IMR-90 (cell line): ENCODE results near the gene DDX27. TPM values are rescaled to one million over a fixed set of nuclear protein-coding genes. Genes with fewer than 3 reads are reported as not detected.

Experiments
- ATAC-seq: fragments of 200-7000 bp; cut with Tn5 transposase; 2 replicates; pipeline ENCODE4 v1.9.1; 2020; ENCODE audit warnings: low read depth, mild to moderate bottlenecking, moderate library complexity
- BruUV-seq: library from RNA; stranded (reverse); fragments of 400-500 nt; replicated peaks from 2 replicates; lab custom pipeline; 2021; lab: Mats Ljungman, UMichigan
- CTCF ChIA-PET: fragments of 300-600 bp; formaldehyde crosslinking; extraction: SDS; loops from one replicate; lab custom pipeline; 2021; ENCODE audit warnings: antibody characterized with exemption; lab: Yijun Ruan, JAX
- POLR2A ChIA-PET: fragments of 300-600 bp; sonication (Branson Sonifier 250); formaldehyde crosslinking; loops from one replicate; lab custom pipeline; 2022; ENCODE audit warnings: antibody characterized with exemption; ENCODE audit not compliant: unreplicated experiment; lab: Charles Lee
- DNase-seq: peaks from one replicate; pipeline ENCODE4 v3.0.0; 2013
- H2AFZ ChIP-seq: replicated peaks from 2 replicates; pipeline ENCODE3; 2013; ENCODE audit warnings: low read length, mild to moderate bottlenecking; ENCODE audit not compliant: poor library complexity
- H2AK5ac ChIP-seq: 2 replicates; pipeline ENCODE4 v1.6.1; 2013; ENCODE audit warnings: low read depth, low read length, inconsistent platforms
- H2AK9ac ChIP-seq: replicated peaks from 2 replicates; pipeline ENCODE3; 2013; ENCODE audit warnings: mild to moderate bottlenecking, low read depth, low read length, moderate library complexity; ENCODE audit not compliant: poor library complexity
- H2BK120ac ChIP-seq: 2 replicates; pipeline ENCODE4 v1.6.1; 2013; ENCODE audit warnings: low read depth, low read length, inconsistent platforms
- H2BK15ac ChIP-seq: 3 replicates; pipeline ENCODE4 v1.6.1; 2013; ENCODE audit warnings: low read depth, low read length, inconsistent platforms
- H2BK20ac ChIP-seq: 2 replicates; pipeline ENCODE4 v1.6.1; 2013; ENCODE audit warnings: low read depth, mild to moderate bottlenecking, inconsistent platforms, low read length, moderate library complexity
- H2BK5ac ChIP-seq: 2 replicates; pipeline ENCODE4 v1.6.1; 2013; ENCODE audit warnings: mild to moderate bottlenecking, low read depth, low read length, inconsistent platforms; ENCODE audit not compliant: poor library complexity, severe bottlenecking
- H3K14ac ChIP-seq: replicated peaks from 2 replicates; pipeline ENCODE4 v1.6.1; 2013; ENCODE audit warnings: low read depth, low read length, inconsistent platforms
- H3K18ac ChIP-seq: 2 replicates; pipeline ENCODE4 v1.6.1; 2013; ENCODE audit warnings: low read depth, low read length, control low read depth
- H3K23ac ChIP-seq: 2 replicates; pipeline ENCODE4 v1.6.1; 2013; ENCODE audit warnings: low read depth, low read length, inconsistent platforms
- H3K27ac ChIP-seq: 2 replicates; pipeline ENCODE4 v1.5.1; 2013; ENCODE audit warnings: mild to moderate bottlenecking, control low read depth, low read length; ENCODE audit not compliant: insufficient read depth
- H3K27me3 ChIP-seq: 2 replicates; pipeline ENCODE4 v1.6.1; 2013; ENCODE audit warnings: low read length; ENCODE audit not compliant: control insufficient read depth, insufficient read depth
- H3K36me3 ChIP-seq: 2 replicates; pipeline ENCODE4 v1.6.1; 2013; ENCODE audit warnings: low read length, mixed read lengths; ENCODE audit not compliant: control insufficient read depth, insufficient read depth
- H3K4ac ChIP-seq: 2 replicates; pipeline ENCODE4 v1.6.1; 2013; ENCODE audit warnings: low read depth, low read length, inconsistent platforms
- H3K4me1 ChIP-seq: 2 replicates; pipeline ENCODE4 v1.6.1; 2013; ENCODE audit warnings: low read length, mixed read lengths; ENCODE audit not compliant: control insufficient read depth, insufficient read depth
- H3K4me2 ChIP-seq: 2 replicates; pipeline ENCODE4 v1.6.1; 2013; ENCODE audit warnings: low read depth, mild to moderate bottlenecking, control low read depth, low read length, moderate library complexity
- H3K4me3 ChIP-seq: 2 replicates; pipeline ENCODE4 v1.5.1; 2013; ENCODE audit warnings: low read depth, mild to moderate bottlenecking, control low read depth, low read length, moderate library complexity; ENCODE audit not compliant: insufficient read depth
- H3K56ac ChIP-seq: 2 replicates; pipeline ENCODE4 v1.6.1; 2013; ENCODE audit warnings: low read length, inconsistent platforms; ENCODE audit not compliant: insufficient read depth; ENCODE audit errors: extremely low read depth
- H3K79me1 ChIP-seq, 2 experiments: 2 replicates each; pipeline ENCODE4 v1.6.1; 2013; ENCODE audit warnings: low read length in 2 of 2, inconsistent platforms in 1 of 2, low read depth in 1 of 2
- H3K9ac ChIP-seq: 2 replicates; pipeline ENCODE4 v1.6.1; 2013; ENCODE audit warnings: low read depth, low read length, control low read depth
- H3K9me1 ChIP-seq: 2 replicates; pipeline ENCODE4 v1.6.1; 2013; ENCODE audit warnings: low read length, inconsistent platforms; ENCODE audit not compliant: insufficient read depth
- H3K9me3 ChIP-seq: 2 replicates; pipeline ENCODE4 v1.6.1; 2013; ENCODE audit warnings: low read length; ENCODE audit not compliant: control insufficient read depth, insufficient read depth
- H4K20me1 ChIP-seq: 2 replicates; pipeline ENCODE4 v1.6.1; 2013; ENCODE audit warnings: low read length, inconsistent platforms; ENCODE audit not compliant: insufficient read depth
- H4K5ac ChIP-seq: 2 replicates; pipeline ENCODE4 v1.6.1; 2013; ENCODE audit warnings: mild to moderate bottlenecking, low read depth, low read length, control low read depth
- H4K8ac ChIP-seq, 2 experiments: 2 replicates each; pipeline ENCODE4 v1.6.1; 2013; ENCODE audit warnings: low read depth in 2 of 2, low read length in 2 of 2, control low read depth in 1 of 2, inconsistent platforms in 1 of 2
- H4K91ac ChIP-seq: 2 replicates; pipeline ENCODE4 v1.6.1; 2013; ENCODE audit warnings: low read depth, low read length, inconsistent platforms; ENCODE audit not compliant: insufficient read depth
- BHLHE40 ChIP-seq: fragments of 150-350 bp; IDR thresholded peaks from 2 replicates; pipeline ENCODE4 v1.6.1; 2016; ENCODE audit warnings: mild to moderate bottlenecking, low read depth, low read length
- CEBPB ChIP-seq: IDR thresholded peaks from 2 replicates; pipeline ENCODE4 v1.6.1; 2012; ENCODE audit warnings: low read depth, low read length, improper control_type of control experiment
- CHD1 ChIP-seq: IDR thresholded peaks from 2 replicates; pipeline ENCODE4 v1.6.1; 2012; ENCODE audit warnings: low read depth, low read length, improper control_type of control experiment
- FOS ChIP-seq: fragments of 150-350 bp; IDR thresholded peaks from 2 replicates; pipeline ENCODE4 v1.6.1; 2016; ENCODE audit warnings: low read depth, low read length
- MAFK ChIP-seq: IDR thresholded peaks from 2 replicates; pipeline ENCODE4 v1.6.1; 2012; ENCODE audit warnings: low read depth, low read length, improper control_type of control experiment
- MXI1 ChIP-seq: IDR thresholded peaks from 2 replicates; pipeline ENCODE4 v1.6.1; 2012; ENCODE audit warnings: low read depth, mild to moderate bottlenecking, low read length, moderate library complexity, borderline replicate concordance
- NFE2L2 ChIP-seq: fragments of 150-350 bp; IDR thresholded peaks from 2 replicates; pipeline ENCODE4 v1.6.1; 2016; ENCODE audit warnings: low read depth, mild to moderate bottlenecking, low read length
- RAD21 ChIP-seq: IDR thresholded peaks from 2 replicates; pipeline ENCODE4 v1.6.1; 2012; ENCODE audit warnings: low read length, improper control_type of control experiment
- RCOR1 ChIP-seq: IDR thresholded peaks from 2 replicates; pipeline ENCODE4 v1.6.1; 2012; ENCODE audit warnings: mild to moderate bottlenecking, low read length, improper control_type of control experiment; ENCODE audit not compliant: insufficient replicate concordance
- RFX5 ChIP-seq: IDR thresholded peaks from 2 replicates; pipeline ENCODE4 v1.8.0; 2012; ENCODE audit warnings: low read depth, mild to moderate bottlenecking, low read length, moderate library complexity
- SMC3 ChIP-seq: fragments of 150-350 bp; IDR thresholded peaks from 2 replicates; pipeline ENCODE4 v1.6.1; 2016; ENCODE audit warnings: low read depth, mild to moderate bottlenecking, antibody characterized with exemption, low read length, moderate library complexity
- USF2 ChIP-seq: fragments of 150-350 bp; IDR thresholded peaks from 2 replicates; pipeline ENCODE4 v1.6.1; 2017; ENCODE audit warnings: mild to moderate bottlenecking, antibody characterized with exemption, low read length, low read depth
- WGBS, 2 experiments: methylation state at CpG; one replicate each; pipeline versions ENCODE4 v1.1.5 to v1.1.7; 2013; ENCODE audit warnings: missing lambda C conversion rate in 2 of 2; ENCODE audit not compliant: insufficient read length in 1 of 2; ENCODE audit errors: extremely low coverage in 2 of 2; 5-methylcytosine and 5-hydroxymethylcytosine counted together
- dilution Hi-C: fragments of 300-500 bp; cut with HindIII; formaldehyde crosslinking; loops from one replicate; pipeline ENCODE4 v1.14.3; 2018; ENCODE audit warnings: low sequenced_read_pairs; ENCODE audit not compliant: unreplicated experiment
- in situ Hi-C: fragments of 300-500 bp; cut with MboI; formaldehyde crosslinking; loops from 3 replicates; pipeline ENCODE4 v1.14.3; 2019; ENCODE audit warnings: low sequenced_read_pairs, inconsistent platforms, mixed read lengths
- intact Hi-C: fragments of 100-400 bp; cut with micrococcal nuclease; formaldehyde crosslinking; loops from 2 replicates; pipeline ENCODE4 v1.10.0; 2022
- polyA plus RNA-seq, 3 experiments: library from polyadenylated mRNA; depleted of rRNA; stranded (reverse); fragments of >200 nt; gene quantifications; 2 replicates each; pipeline ENCODE4 v1.2.3, GENCODE V29; 2012; ENCODE audit warnings: low replicate concordance in 1 of 3
- total RNA-seq: library from RNA; depleted of rRNA; stranded (reverse); fragments of >200 nt; gene quantifications from 2 replicates; pipeline ENCODE4 v1.2.3, GENCODE V29; 2012
- TF ChIP-seq, protein P1 (sequence below): conservative IDR thresholded peaks from 2 replicates; pipeline ENCODE4 v1.5.1; 2012; ENCODE audit warnings: mild to moderate bottlenecking, low read depth, low read length, improper control_type of control experiment
- TF ChIP-seq, protein P2 (sequence below): fragments of 150-350 bp; IDR thresholded peaks from 2 replicates; pipeline ENCODE4 v1.6.1; 2016; ENCODE audit warnings: low read depth, mild to moderate bottlenecking, low read length, moderate library complexity, borderline replicate concordance

The DDX27 gene
- total and polyA plus RNA-seq, 2 of the 4 experiments (the other 2 are of a cell fraction) = 33.2 to 36.7 TPM

DNA sequence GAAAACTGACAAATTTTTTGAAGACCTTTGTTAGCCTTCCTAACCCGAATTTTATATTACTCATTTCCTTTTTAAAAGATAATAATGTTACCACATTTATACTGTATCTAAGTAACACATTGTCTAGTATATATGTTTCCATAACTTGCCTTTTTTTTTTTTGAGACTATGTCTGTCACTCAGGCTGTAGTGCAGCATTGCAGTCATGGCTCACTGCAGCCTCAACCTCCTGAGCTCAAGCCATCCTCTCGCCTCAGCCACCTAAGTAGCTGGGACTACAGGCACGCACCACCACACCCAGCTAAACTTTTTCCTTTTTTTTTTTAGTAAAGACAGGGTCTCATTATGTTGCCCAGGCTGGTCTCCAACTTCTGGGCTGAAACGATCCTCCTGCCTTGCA, 40.1 kb downstream of the DDX27 start:
- Histone ChIP-seq H4K20me1 (peaks cover 2% of the 10 kb centered on the region; the same call in 1 of the 2 replicates), H3K14ac (no peak overlapping the region), H2BK5ac (no peak overlapping the region), H3K18ac (no peak overlapping the region), H3K9me1 (0 out of 2 replicates have a peak, but pooled peaks cover 5% of the 10 kb centered on the region), H4K5ac (no peak overlapping the region), H3K9ac (no peak overlapping the region), H3K4me2 (no peak overlapping the region), H2AK5ac (no peak overlapping the region), H4K91ac (no peak overlapping the region), H3K4me3 (no peak overlapping the region), H3K23ac (no peak overlapping the region), H3K27ac (no peak overlapping the region), H3K4ac (no peak overlapping the region), H2AFZ (no peak overlapping the region), H3K9me3 (no peaks in the 10 kb centered on the region), H2BK15ac (no peak overlapping the region), H2BK20ac (no peak overlapping the region), H3K4me1 (no peaks in the 10 kb centered on the region), H4K8ac (no peak overlapping the region), H3K56ac (no peak overlapping the region), H3K36me3 (peaks cover 59% of the 10 kb centered on the region), H2AK9ac (peak overlapping the region; percentile 39), H3K79me1 (peaks cover 18 to 42% of the 10 kb centered on the region in 2 experiments), H3K27me3 (no peaks in the 10 kb centered on the region), H2BK120ac (no peak overlapping the region)
- ChIA-PET CTCF (interaction anchor here (0.6 kb wide), 1 partner anchor 1458 kb away, joined by 5 read pairs; no protein-coding TSS in a partner anchor), POLR2A (no interaction called here)
- WGBS, 2 experiments = no CpG with 5 or more reads among the region's 4 CpGs
- DNase-seq (no peak), ATAC-seq (no peak)
- dilution Hi-C loops = no loop called here
- in situ Hi-C loops = no loop called here
- no TSS peak for BruUV-seq
- TF ChIP-seq USF2 = no peak
- TF ChIP-seq RCOR1 = no peak
- TF ChIP-seq, protein P1, sequence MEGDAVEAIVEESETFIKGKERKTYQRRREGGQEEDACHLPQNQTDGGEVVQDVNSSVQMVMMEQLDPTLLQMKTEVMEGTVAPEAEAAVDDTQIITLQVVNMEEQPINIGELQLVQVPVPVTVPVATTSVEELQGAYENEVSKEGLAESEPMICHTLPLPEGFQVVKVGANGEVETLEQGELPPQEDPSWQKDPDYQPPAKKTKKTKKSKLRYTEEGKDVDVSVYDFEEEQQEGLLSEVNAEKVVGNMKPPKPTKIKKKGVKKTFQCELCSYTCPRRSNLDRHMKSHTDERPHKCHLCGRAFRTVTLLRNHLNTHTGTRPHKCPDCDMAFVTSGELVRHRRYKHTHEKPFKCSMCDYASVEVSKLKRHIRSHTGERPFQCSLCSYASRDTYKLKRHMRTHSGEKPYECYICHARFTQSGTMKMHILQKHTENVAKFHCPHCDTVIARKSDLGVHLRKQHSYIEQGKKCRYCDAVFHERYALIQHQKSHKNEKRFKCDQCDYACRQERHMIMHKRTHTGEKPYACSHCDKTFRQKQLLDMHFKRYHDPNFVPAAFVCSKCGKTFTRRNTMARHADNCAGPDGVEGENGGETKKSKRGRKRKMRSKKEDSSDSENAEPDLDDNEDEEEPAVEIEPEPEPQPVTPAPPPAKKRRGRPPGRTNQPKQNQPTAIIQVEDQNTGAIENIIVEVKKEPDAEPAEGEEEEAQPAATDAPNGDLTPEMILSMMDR = no peak
- no peak for TF ChIP-seq BHLHE40
- TF ChIP-seq RAD21 = no peak
- no peak for TF ChIP-seq CEBPB
- no peak for TF ChIP-seq MXI1
- no peak for TF ChIP-seq MAFK
- no peak for TF ChIP-seq RFX5
- TF ChIP-seq CHD1 = no peak
- TF ChIP-seq, protein P2, sequence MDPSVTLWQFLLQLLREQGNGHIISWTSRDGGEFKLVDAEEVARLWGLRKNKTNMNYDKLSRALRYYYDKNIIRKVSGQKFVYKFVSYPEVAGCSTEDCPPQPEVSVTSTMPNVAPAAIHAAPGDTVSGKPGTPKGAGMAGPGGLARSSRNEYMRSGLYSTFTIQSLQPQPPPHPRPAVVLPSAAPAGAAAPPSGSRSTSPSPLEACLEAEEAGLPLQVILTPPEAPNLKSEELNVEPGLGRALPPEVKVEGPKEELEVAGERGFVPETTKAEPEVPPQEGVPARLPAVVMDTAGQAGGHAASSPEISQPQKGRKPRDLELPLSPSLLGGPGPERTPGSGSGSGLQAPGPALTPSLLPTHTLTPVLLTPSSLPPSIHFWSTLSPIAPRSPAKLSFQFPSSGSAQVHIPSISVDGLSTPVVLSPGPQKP = no peak
- no peak for TF ChIP-seq FOS
- no peak for TF ChIP-seq SMC3
- TF ChIP-seq NFE2L2 = no peak
- intact Hi-C loops = no loop called here
